GM21786 (cell line): ENCODE data around the gene MEIKIN.

Experiments used
- ATAC-seq: cut with Tn5 transposase; IDR thresholded peaks from one replicate; pipeline ENCODE4 v1.9.1; 2021; ENCODE audit not compliant: unreplicated experiment

MEIKIN gene

DNA sequence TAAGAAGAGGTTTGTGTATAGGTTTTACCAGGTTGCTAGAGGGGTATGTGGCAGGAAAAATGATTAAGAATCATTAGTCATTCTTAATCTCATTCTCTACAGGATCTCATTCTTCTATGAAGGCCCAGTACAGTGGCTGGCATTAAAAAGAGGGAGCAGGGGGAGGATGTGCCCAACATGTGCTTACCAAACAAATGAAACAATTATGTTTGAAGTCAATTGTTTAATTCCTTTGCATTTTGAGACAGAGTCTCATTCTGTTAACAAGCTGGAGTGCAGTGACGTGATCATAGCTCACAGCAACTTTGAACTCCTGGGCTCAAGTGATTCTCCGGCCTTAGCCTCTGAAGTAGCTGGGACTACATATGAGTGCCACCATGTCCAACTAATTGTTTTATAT lies 171.7 kb downstream of the MEIKIN start:
- no peak for ATAC-seq

DNA sequence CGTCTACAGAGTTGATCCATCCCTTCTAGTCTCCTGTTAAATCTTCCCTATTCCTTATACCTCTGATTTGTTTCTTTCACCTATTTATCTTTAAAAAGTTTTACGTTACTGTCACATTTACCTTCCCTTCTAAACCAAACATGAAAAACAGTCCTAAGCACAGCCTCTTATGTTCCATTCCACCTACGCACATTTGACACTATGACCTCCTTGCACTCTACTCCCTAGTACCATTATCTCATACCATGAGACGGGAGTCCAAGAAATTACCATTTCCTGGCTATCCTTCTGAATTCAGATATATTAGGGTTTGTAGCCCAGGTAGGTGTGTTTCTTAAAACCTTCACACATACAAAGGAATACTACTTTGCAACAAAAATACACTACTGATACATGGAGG lies 173.8 kb downstream of the MEIKIN start:
- ATAC-seq: no peak

DNA sequence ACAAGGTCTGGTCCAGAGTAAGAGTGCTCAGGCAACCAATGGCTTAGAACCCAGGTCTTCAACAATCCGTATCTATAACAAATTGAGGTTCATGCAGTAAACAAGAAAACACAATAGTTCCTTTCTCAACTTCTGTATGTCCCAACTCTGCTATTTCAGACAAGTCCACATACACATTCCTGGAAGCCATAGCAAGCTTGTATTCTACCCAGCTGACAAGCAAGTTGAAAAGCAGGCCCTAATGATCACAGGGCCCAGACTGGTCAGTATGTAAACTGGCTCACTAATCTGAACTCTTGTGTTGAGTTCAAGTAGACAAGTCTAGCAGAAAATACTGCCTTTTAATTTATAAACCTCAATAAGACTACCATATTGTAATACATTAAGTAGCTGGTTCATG lies 175.5 kb downstream of the MEIKIN start:
- ATAC-seq: no peak

DNA sequence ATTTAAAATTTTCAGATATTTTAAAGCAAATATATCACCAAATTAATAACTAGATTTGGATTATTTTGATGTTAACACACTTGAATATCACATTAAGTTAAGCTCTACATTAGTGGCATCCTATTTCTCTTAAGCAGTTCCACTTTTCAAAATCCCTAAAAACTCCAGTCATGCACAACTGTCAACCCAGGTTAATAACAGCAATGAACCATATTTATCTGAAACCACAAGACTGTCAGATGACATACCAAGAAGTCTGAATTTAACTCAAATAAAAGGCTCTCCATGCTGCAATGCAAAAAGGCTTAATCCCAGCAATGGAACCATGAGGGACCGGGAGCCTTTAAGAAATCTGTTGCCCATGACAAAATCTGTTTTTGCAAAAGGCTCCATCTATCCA lies 176.1 kb downstream of the MEIKIN start:
- ATAC-seq: no peak

DNA sequence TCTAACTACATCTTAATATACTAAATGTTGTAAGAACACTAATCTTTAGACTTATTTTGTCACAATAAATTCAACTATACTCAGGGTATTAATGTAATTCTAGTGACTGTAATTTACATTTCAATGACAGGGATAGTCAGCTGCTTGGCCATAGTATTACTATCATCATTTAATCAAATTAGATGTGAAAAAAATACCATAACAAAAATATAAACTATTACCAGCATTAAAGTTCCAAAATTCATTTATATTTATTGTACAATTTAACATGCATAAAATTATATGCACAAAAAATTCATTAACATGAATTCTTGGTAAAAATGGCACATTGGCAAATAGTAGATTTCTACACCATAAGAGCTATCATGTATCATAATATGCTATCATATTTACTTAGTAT lies 177.6 kb downstream of the MEIKIN start:
- ATAC-seq: no peak

DNA sequence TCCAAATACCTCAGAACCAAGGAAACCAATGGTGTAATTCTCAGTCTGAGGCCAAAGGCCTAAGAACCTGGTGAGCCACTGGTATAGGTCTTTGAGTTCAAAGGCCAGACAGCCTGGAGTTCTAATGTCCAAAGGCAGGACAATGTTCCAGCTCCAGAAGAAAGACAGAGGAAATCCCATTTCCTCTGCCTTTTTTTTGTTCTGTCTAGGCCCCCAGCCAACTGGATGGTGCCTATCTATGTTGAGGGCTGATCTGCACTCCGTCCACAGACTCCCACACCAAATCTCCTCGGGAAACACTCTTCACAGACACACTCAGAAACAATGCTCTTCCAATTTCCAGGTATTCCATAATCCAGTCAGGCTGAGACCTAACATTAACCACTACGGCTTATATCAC lies 178.8 kb downstream of the MEIKIN start:
- no peak for ATAC-seq

DNA sequence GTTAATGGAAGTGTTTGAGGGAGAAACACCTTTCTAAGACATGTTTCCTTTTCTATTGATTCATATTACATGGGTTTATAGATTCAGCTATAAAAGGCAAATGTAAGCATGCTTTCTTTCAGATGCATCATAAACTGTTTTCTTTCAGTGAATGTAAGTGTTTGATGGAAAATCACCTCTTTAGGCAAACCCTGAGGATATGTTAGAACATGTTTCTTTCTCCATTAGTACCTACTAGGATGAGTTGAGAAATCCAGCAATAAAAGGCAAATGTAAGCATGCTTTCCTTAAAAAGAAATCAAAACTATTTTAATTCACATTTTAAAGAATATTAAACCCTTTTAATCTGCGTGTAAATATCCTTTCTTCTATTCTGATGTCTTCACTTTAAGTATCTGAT lies 180.2 kb downstream of the MEIKIN start:
- ATAC-seq: no peak

DNA sequence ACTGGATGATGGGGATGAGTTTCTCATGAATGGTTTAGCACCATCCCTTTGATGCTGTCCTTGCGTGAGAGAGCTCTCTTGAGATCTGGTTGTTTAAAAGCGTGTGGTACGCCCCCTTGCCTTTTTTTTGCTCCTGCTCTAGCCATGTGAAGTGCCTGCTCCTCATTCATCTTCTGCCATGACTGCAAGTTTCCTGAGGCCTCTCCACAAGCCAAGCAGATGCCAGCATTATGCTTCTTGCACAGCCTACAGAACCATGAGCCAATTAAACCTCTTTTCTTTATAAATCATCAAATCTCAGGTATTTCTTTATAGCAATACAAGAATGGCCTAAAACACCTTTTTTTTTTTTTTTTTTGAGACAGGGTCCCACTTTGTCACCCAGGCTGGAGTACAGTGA lies 181.5 kb downstream of the MEIKIN start:
- no peak for ATAC-seq

DNA sequence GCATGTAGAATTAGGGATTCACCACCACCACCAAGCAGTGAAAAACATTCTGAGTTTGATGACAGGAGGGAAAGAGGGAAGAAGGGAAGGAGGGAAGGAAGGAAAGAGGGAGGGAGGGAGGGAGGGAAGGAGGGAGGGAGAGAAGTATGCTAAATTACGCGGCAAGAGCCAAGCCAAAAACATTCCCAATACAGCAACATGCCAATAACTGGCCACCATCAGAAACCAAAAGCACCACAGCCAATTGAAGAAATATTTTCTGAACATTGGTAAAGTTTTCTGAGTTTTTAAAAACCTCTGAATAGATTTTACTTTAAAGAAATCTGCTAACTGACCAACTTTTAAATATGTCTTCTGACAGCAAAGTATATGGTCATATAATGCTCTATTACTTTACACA lies 184.7 kb downstream of the MEIKIN start:
- ATAC-seq: no peak

DNA sequence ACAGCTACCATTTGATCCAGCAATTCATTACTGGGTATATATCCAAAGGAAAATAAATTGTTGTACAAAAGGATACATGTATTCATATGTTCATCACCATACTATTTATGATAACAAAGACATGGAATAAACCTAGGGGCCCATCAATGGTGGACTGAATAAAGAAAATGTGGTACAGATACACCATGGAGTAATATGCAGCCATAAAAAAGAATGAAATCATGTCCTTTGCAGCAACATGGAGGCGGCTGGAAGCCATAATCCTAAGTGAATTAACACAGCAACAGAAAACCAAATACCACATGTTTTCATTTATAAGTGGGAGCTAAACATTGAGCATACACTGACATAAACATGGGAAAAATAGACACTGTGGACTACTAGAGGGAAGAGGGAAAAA lies 185.8 kb downstream of the MEIKIN start:
- ATAC-seq: no peak

DNA sequence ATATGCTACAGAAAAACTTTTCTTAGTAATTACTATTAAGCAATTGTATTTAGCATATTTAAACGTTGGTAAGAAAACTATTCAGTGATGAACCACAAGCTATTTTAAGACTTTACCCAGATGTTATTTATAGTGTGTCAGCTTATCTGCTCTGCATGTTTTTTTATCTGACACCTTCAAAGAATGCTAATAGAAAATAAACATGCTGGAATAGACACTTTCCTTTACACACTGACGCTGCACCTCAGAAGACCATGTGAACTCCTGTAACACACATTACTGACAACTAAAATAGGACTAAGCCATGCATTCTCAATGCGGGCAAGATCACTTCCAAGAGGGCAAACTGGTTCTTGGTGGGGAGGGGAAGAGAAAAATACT lies 187.0 kb downstream of the MEIKIN start:
- ATAC-seq: no peak

DNA sequence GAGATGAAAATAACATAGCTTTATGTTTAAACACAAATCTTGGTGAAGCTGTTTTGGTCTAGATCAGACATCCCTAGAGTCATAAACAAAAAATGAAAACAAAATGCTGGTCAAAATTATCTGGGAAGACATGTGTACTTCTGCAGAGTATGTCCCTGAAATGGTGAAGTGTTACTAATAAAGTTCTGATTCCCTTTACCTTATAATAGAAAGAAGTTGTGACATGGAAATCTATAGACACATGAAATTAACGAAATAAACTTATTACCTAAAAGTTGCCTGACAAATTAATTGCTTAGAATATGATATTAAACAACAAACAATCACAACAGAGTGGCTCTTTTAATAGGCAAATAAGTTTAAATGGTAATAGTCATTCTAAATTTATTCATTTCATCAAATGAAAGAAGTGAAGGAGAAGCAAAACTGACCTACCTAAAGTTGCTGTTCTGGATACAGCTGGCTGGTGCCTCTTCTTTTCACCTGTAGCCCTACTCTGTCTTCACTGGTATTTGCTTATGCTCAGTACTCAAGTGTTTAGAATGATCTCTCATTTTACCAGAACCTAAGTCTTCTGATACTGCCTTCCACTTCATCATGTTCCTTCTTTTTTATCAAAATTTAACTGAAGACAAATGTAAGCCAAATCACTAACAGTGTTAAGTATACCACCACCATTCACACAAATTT lies 187.5 kb downstream of the MEIKIN start:
- no peak for ATAC-seq
